ENCODE results near the gene KLRC3.
"Not testable (repeated sequence)": the region's sequence is repeated elsewhere in the genome, so short reads cannot be mapped to it uniquely, and the experiment has no call there.

DNA sequence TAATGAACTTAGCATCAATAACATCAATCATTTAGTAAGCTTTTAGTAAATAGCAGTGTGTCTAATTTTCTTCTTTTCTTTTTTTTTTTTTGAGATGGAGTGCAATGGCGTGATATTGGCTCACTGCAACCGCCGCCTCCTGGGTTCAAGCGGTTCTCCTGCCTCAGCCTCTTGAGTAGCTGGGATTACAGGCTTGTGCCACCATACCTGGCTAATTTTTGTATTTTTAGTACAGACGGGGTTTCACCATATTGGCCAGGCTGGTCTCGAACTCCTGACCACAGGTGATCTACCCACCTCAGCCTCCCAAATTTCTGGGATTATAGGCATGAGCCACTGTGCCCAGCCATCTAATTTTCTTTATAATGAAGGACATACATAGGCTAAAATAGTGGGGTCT, 32.9 kb downstream of the KLRC3 start:
- TF ChIP-seq, protein P1, sequence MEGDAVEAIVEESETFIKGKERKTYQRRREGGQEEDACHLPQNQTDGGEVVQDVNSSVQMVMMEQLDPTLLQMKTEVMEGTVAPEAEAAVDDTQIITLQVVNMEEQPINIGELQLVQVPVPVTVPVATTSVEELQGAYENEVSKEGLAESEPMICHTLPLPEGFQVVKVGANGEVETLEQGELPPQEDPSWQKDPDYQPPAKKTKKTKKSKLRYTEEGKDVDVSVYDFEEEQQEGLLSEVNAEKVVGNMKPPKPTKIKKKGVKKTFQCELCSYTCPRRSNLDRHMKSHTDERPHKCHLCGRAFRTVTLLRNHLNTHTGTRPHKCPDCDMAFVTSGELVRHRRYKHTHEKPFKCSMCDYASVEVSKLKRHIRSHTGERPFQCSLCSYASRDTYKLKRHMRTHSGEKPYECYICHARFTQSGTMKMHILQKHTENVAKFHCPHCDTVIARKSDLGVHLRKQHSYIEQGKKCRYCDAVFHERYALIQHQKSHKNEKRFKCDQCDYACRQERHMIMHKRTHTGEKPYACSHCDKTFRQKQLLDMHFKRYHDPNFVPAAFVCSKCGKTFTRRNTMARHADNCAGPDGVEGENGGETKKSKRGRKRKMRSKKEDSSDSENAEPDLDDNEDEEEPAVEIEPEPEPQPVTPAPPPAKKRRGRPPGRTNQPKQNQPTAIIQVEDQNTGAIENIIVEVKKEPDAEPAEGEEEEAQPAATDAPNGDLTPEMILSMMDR (IDR thresholded peaks at IDR 0.05) = not testable (repeated sequence)
- TF ChIP-seq POLR2A (IDR thresholded peaks at IDR 0.05) = not testable (repeated sequence)
